Measurements from ENCODE around the gene EML1.

The EML1 gene

GRCh38 chr14:99854831-99855230 is 61.6 kb downstream of the EML1 start:
- no peak overlapping the region for H3K4me3 ChIP-seq (ENCODE audit: low read depth, low read length)
- DNase-seq (ENCODE audit: low read depth): no peak
- TF ChIP-seq CTCF (conservative IDR thresholded peaks at IDR 0.05; ENCODE audit: low read depth, low read length): no peak

- no peak for TF ChIP-seq CTCF (conservative IDR thresholded peaks at IDR 0.05; ENCODE audit: low read depth, low read length)
- no peak for DNase-seq (ENCODE audit: low read depth)
- no peak overlapping the region for H3K4me3 ChIP-seq (ENCODE audit: low read depth, low read length)
Measured at GRCh38 chr14:99855271-99855670, 62.1 kb downstream of the EML1 start.

GRCh38 chr14:99857551-99857950 is 64.3 kb downstream of the EML1 start:
- TF ChIP-seq CTCF (conservative IDR thresholded peaks at IDR 0.05; ENCODE audit: low read depth, low read length): no peak
- H3K4me3 ChIP-seq (ENCODE audit: low read depth, low read length): no peak overlapping the region
- no peak for DNase-seq (ENCODE audit: low read depth)

GRCh38 chr14:99860219-99860618 is 67.0 kb downstream of the EML1 start:
- no peak for DNase-seq (ENCODE audit: low read depth)
- no peak overlapping the region for H3K4me3 ChIP-seq (ENCODE audit: low read depth, low read length)
- TF ChIP-seq CTCF (conservative IDR thresholded peaks at IDR 0.05; ENCODE audit: low read depth, low read length): no peak

- peak; percentile 16 for DNase-seq (ENCODE audit: low read depth)
- TF ChIP-seq CTCF (conservative IDR thresholded peaks at IDR 0.05; ENCODE audit: low read depth, low read length): no peak
- no peak overlapping the region for H3K4me3 ChIP-seq (ENCODE audit: low read depth, low read length)
Measured at GRCh38 chr14:99862136-99862535, 68.9 kb downstream of the EML1 start.

- no peak for TF ChIP-seq CTCF (conservative IDR thresholded peaks at IDR 0.05; ENCODE audit: low read depth, low read length)
- no peak overlapping the region for H3K4me3 ChIP-seq (ENCODE audit: low read depth, low read length)
- no peak for DNase-seq (ENCODE audit: low read depth)
Measured at GRCh38 chr14:99863059-99863458, 69.8 kb downstream of the EML1 start.

GRCh38 chr14:99865408-99865807 is 72.2 kb downstream of the EML1 start:
- H3K4me3 ChIP-seq (ENCODE audit: low read depth, low read length): no peak overlapping the region
- no peak for DNase-seq (ENCODE audit: low read depth)
- no peak for TF ChIP-seq CTCF (conservative IDR thresholded peaks at IDR 0.05; ENCODE audit: low read depth, low read length)

All from choroid plexus epithelial cell (primary cell).